ENCODE results near the gene CASS4.

CASS4 gene

DNA sequence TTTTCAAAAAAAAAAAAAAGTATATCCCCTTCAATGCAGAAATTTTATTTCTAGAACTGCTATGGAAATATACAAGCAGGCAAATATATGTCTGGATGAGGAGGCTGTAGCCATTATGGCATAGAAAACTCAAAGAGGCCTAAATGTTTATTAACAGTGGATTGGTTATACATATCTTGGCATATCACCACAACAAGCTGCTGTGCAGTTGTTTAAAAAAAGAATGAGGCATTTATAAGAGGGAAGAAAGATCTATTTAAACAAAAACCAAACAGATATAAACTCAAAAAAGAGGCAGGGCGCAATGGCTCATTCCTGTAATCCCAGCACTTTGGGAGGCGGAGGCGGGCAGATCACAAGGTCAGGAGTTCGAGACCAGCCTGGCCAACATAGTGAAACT is 26.2 kb downstream of the CASS4 start:
- H3K23ac ChIP-seq (ENCODE audit: low read depth, low read length, poor library complexity), result no peak overlapping the region
- H3K9me3 ChIP-seq (replicated peaks in 1 of 2; ENCODE audit: control insufficient read depth in 2 of 2, insufficient read depth in 1 of 2, low read depth in 1 of 2, low read length in 2 of 2), result no peaks in the 10 kb centered on the region
- no peaks in the 10 kb centered on the region for H3K4me1 ChIP-seq (ENCODE audit: control insufficient read depth in 2 of 2, insufficient read depth in 1 of 2, low read depth in 1 of 2, low read length in 2 of 2)
- H2BK120ac ChIP-seq (ENCODE audit: low read depth, low read length), result no peak overlapping the region
- no peak for DNase-seq (ENCODE audit: low spot score)
- no peak overlapping the region for H4K8ac ChIP-seq (ENCODE audit: low read depth, low read length)
- no peak overlapping the region for H3K4me2 ChIP-seq (ENCODE audit: insufficient read depth, low read length, poor library complexity, severe bottlenecking)
- no peak overlapping the region for H4K91ac ChIP-seq (ENCODE audit: low read depth, low read length, poor library complexity)
- H2BK15ac ChIP-seq (ENCODE audit: low read length), result no peak overlapping the region
- no peak overlapping the region for H3K18ac ChIP-seq (ENCODE audit: low read length)
- H3K9ac ChIP-seq (ENCODE audit: low read depth, low read length, poor library complexity), result no peak overlapping the region
- no peak overlapping the region for H2BK5ac ChIP-seq (ENCODE audit: low read length)
- WGBS, 2 donors (ENCODE audit: extremely low coverage in 2 of 2, insufficient read length in 2 of 2, insufficient replicate concordance in 1 of 2), result no CpG with 5 or more reads among the region's 4 CpGs
- no peak overlapping the region for H2AFZ ChIP-seq (ENCODE audit: low read length)
- no peaks in the 10 kb centered on the region for H3K79me1 ChIP-seq (ENCODE audit: low read depth, low read length)
- H3K27me3 ChIP-seq (ENCODE audit: control insufficient read depth in 3 of 3, insufficient read depth in 3 of 3, low read depth in 1 of 3, low read length in 3 of 3), result no peaks in the 10 kb centered on the region
- H3K4ac ChIP-seq (ENCODE audit: low read length), result no peak overlapping the region
- no peaks in the 10 kb centered on the region for H3K36me3 ChIP-seq (replicated peaks in 1 of 2; ENCODE audit: control insufficient read depth in 2 of 2, insufficient read depth in 2 of 2, low read length in 2 of 2)
- H3K4me3 ChIP-seq (ENCODE audit: low read length in 2 of 2), result no peak overlapping the region
- no peak overlapping the region for H2AK5ac ChIP-seq (ENCODE audit: low read depth, low read length)
- no peak overlapping the region for H2BK12ac ChIP-seq (ENCODE audit: low read length)
- H3K14ac ChIP-seq (ENCODE audit: low read length), result no peak overlapping the region
- no peak overlapping the region for H3K27ac ChIP-seq (replicated peaks; ENCODE audit: low read length)

GRCh38 chr20:56439771-56440291 is 27.8 kb downstream of the CASS4 start:
- no CpG with 5 or more reads among the region's 5 CpGs for WGBS, 2 donors (ENCODE audit: extremely low coverage in 2 of 2, insufficient read length in 2 of 2, insufficient replicate concordance in 1 of 2)
- H2BK15ac ChIP-seq (ENCODE audit: low read length), result no peak overlapping the region
- H3K4ac ChIP-seq (ENCODE audit: low read length), result no peak overlapping the region

DNA sequence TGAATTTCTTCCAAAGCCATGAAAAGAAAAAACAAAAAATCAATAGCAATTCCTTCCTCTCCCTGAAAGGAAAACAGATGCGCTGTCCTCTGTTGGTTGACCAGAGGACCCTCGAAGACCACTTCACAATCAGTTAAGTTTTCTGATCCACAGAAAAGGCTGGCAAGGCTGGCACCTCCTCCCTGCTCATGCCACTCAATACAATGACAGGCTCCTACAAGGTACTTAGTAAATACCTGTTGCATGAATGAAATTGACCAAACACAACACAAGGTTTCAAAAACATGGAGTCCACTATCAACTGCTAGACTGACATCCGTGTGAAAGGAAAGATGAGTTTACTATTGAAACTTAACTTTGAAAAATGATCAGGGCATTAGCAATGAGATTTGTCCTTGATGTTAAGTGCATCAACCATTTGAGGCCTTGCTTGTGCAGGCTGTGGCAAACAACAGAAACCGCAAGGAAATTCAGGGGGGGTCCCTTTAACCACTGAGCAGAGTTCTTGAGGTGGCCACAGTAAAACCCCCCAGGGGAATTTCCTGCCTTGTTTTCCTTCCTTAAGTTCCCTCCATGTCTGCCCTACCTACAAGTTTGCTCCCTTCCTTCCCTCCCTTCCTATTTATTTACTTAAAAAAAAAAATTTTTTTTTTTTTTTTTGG is 28.4 kb downstream of the CASS4 start:
- Histone ChIP-seq H3K9ac (ENCODE audit: low read depth, low read length, poor library complexity) (no peak overlapping the region), H3K4me2 (ENCODE audit: insufficient read depth, low read length, poor library complexity, severe bottlenecking) (no peak overlapping the region), H3K36me3 (replicated peaks in 1 of 2; ENCODE audit: control insufficient read depth in 2 of 2, insufficient read depth in 2 of 2, low read length in 2 of 2) (no peaks in the 10 kb centered on the region), H3K23ac (ENCODE audit: low read depth, low read length, poor library complexity) (no peak overlapping the region), H3K4me1 (ENCODE audit: control insufficient read depth in 2 of 2, insufficient read depth in 1 of 2, low read depth in 1 of 2, low read length in 2 of 2) (peaks cover 0 to 4% of the 10 kb centered on the region in 2 donors), H3K14ac (ENCODE audit: low read length) (no peak overlapping the region), H4K8ac (ENCODE audit: low read depth, low read length) (no peak overlapping the region), H3K79me1 (ENCODE audit: low read depth, low read length) (no peaks in the 10 kb centered on the region), H2BK5ac (ENCODE audit: low read length) (no peak overlapping the region), H3K27me3 (ENCODE audit: control insufficient read depth in 3 of 3, insufficient read depth in 3 of 3, low read depth in 1 of 3, low read length in 3 of 3) (no peaks in the 10 kb centered on the region), H3K4me3 (ENCODE audit: low read length in 2 of 2) (no peak overlapping the region), H3K27ac (replicated peaks; ENCODE audit: low read length) (no peak overlapping the region), H3K9me3 (replicated peaks in 1 of 2; ENCODE audit: control insufficient read depth in 2 of 2, insufficient read depth in 1 of 2, low read depth in 1 of 2, low read length in 2 of 2) (no peaks in the 10 kb centered on the region), H2BK12ac (ENCODE audit: low read length) (no peak overlapping the region), H2BK120ac (ENCODE audit: low read depth, low read length) (no peak overlapping the region), H3K4ac (ENCODE audit: low read length) (no peak overlapping the region), H2BK15ac (ENCODE audit: low read length) (no peak overlapping the region), H2AFZ (ENCODE audit: low read length) (no peak overlapping the region), H4K91ac (ENCODE audit: low read depth, low read length, poor library complexity) (no peak overlapping the region), H3K18ac (ENCODE audit: low read length) (no peak overlapping the region), H2AK5ac (ENCODE audit: low read depth, low read length) (no peak overlapping the region)
- DNase-seq (ENCODE audit: low spot score), result no peak
- WGBS, 2 donors (ENCODE audit: extremely low coverage in 2 of 2, insufficient read length in 2 of 2, insufficient replicate concordance in 1 of 2), result no CpG with 5 or more reads among the region's 4 CpGs

More at GRCh38 chr20:56439771-56440291, 27.8 kb downstream of the CASS4 start:
- Histone ChIP-seq H2BK120ac (ENCODE audit: low read depth, low read length) (no peak overlapping the region), H3K9me3 (replicated peaks in 1 of 2; ENCODE audit: control insufficient read depth in 2 of 2, insufficient read depth in 1 of 2, low read depth in 1 of 2, low read length in 2 of 2) (no peaks in the 10 kb centered on the region), H2BK5ac (ENCODE audit: low read length) (no peak overlapping the region), H3K79me1 (ENCODE audit: low read depth, low read length) (no peaks in the 10 kb centered on the region), H2AK5ac (ENCODE audit: low read depth, low read length) (no peak overlapping the region), H3K4me2 (ENCODE audit: insufficient read depth, low read length, poor library complexity, severe bottlenecking) (no peak overlapping the region), H4K91ac (ENCODE audit: low read depth, low read length, poor library complexity) (no peak overlapping the region), H3K4me1 (ENCODE audit: control insufficient read depth in 2 of 2, insufficient read depth in 1 of 2, low read depth in 1 of 2, low read length in 2 of 2) (peaks cover 0 to 4% of the 10 kb centered on the region in 2 donors), H4K8ac (ENCODE audit: low read depth, low read length) (no peak overlapping the region), H3K14ac (ENCODE audit: low read length) (no peak overlapping the region), H3K27ac (replicated peaks; ENCODE audit: low read length) (no peak overlapping the region), H3K23ac (ENCODE audit: low read depth, low read length, poor library complexity) (no peak overlapping the region), H3K27me3 (ENCODE audit: control insufficient read depth in 3 of 3, insufficient read depth in 3 of 3, low read depth in 1 of 3, low read length in 3 of 3) (no peaks in the 10 kb centered on the region), H2BK12ac (ENCODE audit: low read length) (no peak overlapping the region), H3K9ac (ENCODE audit: low read depth, low read length, poor library complexity) (no peak overlapping the region), H3K18ac (ENCODE audit: low read length) (no peak overlapping the region), H3K36me3 (replicated peaks in 1 of 2; ENCODE audit: control insufficient read depth in 2 of 2, insufficient read depth in 2 of 2, low read length in 2 of 2) (no peaks in the 10 kb centered on the region), H3K4me3 (ENCODE audit: low read length in 2 of 2) (no peak overlapping the region), H2AFZ (ENCODE audit: low read length) (peak overlapping the region; percentile 45)
- no peak for DNase-seq (ENCODE audit: low spot score)

DNA sequence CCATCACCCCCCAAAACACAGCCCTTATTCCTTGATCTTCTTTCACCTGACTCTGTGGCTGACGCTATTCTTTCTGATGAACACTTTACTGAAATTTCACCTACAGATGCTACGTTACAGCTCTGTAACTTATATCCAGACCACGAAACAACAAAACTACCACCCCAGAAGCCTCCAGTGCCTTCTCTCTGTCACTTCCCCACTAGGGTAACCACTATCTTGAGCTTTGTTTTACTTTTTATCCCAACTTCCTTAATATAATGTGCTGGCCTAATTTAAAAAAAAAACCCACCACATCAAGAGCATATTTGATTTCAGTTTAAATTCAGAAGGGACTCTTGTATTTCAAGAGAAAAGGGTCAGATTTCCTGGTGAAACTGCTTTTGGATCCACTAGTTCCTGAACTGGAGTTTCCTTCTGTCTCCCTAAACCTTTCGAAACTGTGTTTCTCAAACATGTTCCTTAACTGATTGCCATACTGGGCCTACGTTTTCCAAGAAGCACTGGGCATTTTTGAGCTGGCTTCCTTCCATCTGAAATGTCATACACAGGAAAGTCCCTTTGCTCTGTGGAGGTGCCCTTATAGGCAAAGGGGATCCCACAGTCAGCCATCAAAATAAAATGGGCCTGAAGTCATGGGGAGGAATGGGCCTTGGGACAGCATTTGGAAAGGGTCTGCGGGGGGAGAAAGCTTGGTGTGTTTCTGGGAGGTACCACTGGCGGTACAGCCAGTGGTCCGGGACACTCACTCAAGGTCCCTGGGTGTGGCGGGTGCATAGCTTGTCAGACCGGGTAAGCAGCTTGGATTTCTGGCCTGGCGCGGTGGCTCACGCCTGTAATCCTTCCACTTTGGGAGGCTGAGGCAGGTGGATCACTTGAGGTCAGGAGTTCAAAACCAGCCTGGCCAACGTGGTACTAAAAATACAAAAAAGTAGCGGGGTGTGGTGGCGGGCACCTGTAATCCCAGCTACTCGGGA is 30.6 kb downstream of the CASS4 start:
- no peak overlapping the region for H2AK5ac ChIP-seq (ENCODE audit: low read depth, low read length)
- no peaks in the 10 kb centered on the region for H3K27me3 ChIP-seq (ENCODE audit: control insufficient read depth in 3 of 3, insufficient read depth in 3 of 3, low read depth in 1 of 3, low read length in 3 of 3)
- no peak overlapping the region for H2BK5ac ChIP-seq (ENCODE audit: low read length)
- no peak overlapping the region for H4K91ac ChIP-seq (ENCODE audit: low read depth, low read length, poor library complexity)
- H2BK15ac ChIP-seq (ENCODE audit: low read length), result no peak overlapping the region
- no peak overlapping the region for H3K9ac ChIP-seq (ENCODE audit: low read depth, low read length, poor library complexity)
- H3K9me3 ChIP-seq (replicated peaks in 1 of 2; ENCODE audit: control insufficient read depth in 2 of 2, insufficient read depth in 1 of 2, low read depth in 1 of 2, low read length in 2 of 2), result no peaks in the 10 kb centered on the region
- DNase-seq (ENCODE audit: low spot score), result no peak
- no peak overlapping the region for H3K4me2 ChIP-seq (ENCODE audit: insufficient read depth, low read length, poor library complexity, severe bottlenecking)
- H3K27ac ChIP-seq (replicated peaks; ENCODE audit: low read length), result no peak overlapping the region
- H2BK120ac ChIP-seq (ENCODE audit: low read depth, low read length), result no peak overlapping the region
- no peak overlapping the region for H3K14ac ChIP-seq (ENCODE audit: low read length)
- no peak overlapping the region for H3K18ac ChIP-seq (ENCODE audit: low read length)
- no peak overlapping the region for H3K4me3 ChIP-seq (ENCODE audit: low read length in 2 of 2)
- H3K79me1 ChIP-seq (ENCODE audit: low read depth, low read length), result no peaks in the 10 kb centered on the region
- H3K4ac ChIP-seq (ENCODE audit: low read length), result no peak overlapping the region
- peaks cover 4% of the 10 kb centered on the region in 2 donors for H3K4me1 ChIP-seq (ENCODE audit: control insufficient read depth in 2 of 2, insufficient read depth in 1 of 2, low read depth in 1 of 2, low read length in 2 of 2)
- H4K8ac ChIP-seq (ENCODE audit: low read depth, low read length), result no peak overlapping the region
- H2AFZ ChIP-seq (ENCODE audit: low read length), result no peak overlapping the region
- no peaks in the 10 kb centered on the region for H3K36me3 ChIP-seq (replicated peaks in 1 of 2; ENCODE audit: control insufficient read depth in 2 of 2, insufficient read depth in 2 of 2, low read length in 2 of 2)
- no CpG with 5 or more reads among the region's 17 CpGs for WGBS, 2 donors (ENCODE audit: extremely low coverage in 2 of 2, insufficient read length in 2 of 2, insufficient replicate concordance in 1 of 2)
- H2BK12ac ChIP-seq (ENCODE audit: low read length), result no peak overlapping the region
- H3K23ac ChIP-seq (ENCODE audit: low read depth, low read length, poor library complexity), result no peak overlapping the region
